ENCODE data around the gene BORCS6.

- no peak for TF ChIP-seq CTCF (conservative IDR thresholded peaks at IDR 0.05; ENCODE audit: low read depth in 2 of 2)
- TF ChIP-seq REST (IDR thresholded peaks at IDR 0.05; ENCODE audit: unreplicated experiment), result no peak
- no peak for TF ChIP-seq ETS1 (IDR thresholded peaks at IDR 0.05)
- no peak for TF ChIP-seq POLR2AphosphoS5 (IDR thresholded peaks at IDR 0.05; ENCODE audit: low read depth)
- no peak for TF ChIP-seq CREB1 (CRISPR knock-in tag; IDR thresholded peaks at IDR 0.05; ENCODE audit: low read depth)
- TF ChIP-seq EZH2 (IDR thresholded peaks at IDR 0.05; ENCODE audit: low read depth, unreplicated experiment), result no peak
- TF ChIP-seq EZH2phosphoT487 (IDR thresholded peaks at IDR 0.05; ENCODE audit: unreplicated experiment), result no peak
- TF ChIP-seq JUNB (IDR thresholded peaks at IDR 0.05; ENCODE audit: unreplicated experiment), result no peak
- no peak for TF ChIP-seq ZNF331 (CRISPR knock-in tag; IDR thresholded peaks at IDR 0.05; ENCODE audit: low read depth)
These were observed 804 bp downstream of the BORCS6 start for GRCh38 chr17:8189041-8189710.

Data from GM23338 (cell line).